Measurements from ENCODE around the gene ERF. TPM values are rescaled to one million over a fixed set of nuclear protein-coding genes. Genes with fewer than 3 reads are reported as not detected.

The ERF gene
- total RNA-seq, 1 donor from 2014 or later = 111 TPM

- peaks cover 19% of the 10 kb centered on the region for H3K4me1 Mint-ChIP-seq (ENCODE audit: low read depth)
- peak overlapping the region; percentile 85 for H3K4me3 Mint-ChIP-seq (ENCODE audit: low read depth)
- no peaks in the 10 kb centered on the region for H3K27me3 Mint-ChIP-seq
- TF ChIP-seq CTCF (IDR thresholded peaks at IDR 0.05; ENCODE audit: unreplicated experiment) = no peak
- DNase-seq (ENCODE audit: low spot score, unreplicated experiment) = no peak
- H3K36me3 Mint-ChIP-seq (ENCODE audit: insufficient read depth) = peaks cover 3% of the 10 kb centered on the region
- peak overlapping the region; percentile 86 for H3K27ac Mint-ChIP-seq
- no peaks in the 10 kb centered on the region for H3K9me3 Mint-ChIP-seq (ENCODE audit: low read depth)
These were observed 3.2 kb downstream of the ERF start for GRCh38 chr19:42251572-42252358.

- H3K4me1 Mint-ChIP-seq (ENCODE audit: low read depth) = peaks cover 18% of the 10 kb centered on the region
- no peak for TF ChIP-seq CTCF (IDR thresholded peaks at IDR 0.05; ENCODE audit: unreplicated experiment)
- H3K27ac Mint-ChIP-seq = no peak overlapping the region
- H3K27me3 Mint-ChIP-seq = no peaks in the 10 kb centered on the region
- H3K9me3 Mint-ChIP-seq (ENCODE audit: low read depth) = no peaks in the 10 kb centered on the region
- DNase-seq (ENCODE audit: low spot score, unreplicated experiment) = no peak
- H3K36me3 Mint-ChIP-seq (ENCODE audit: insufficient read depth) = peaks cover 3% of the 10 kb centered on the region
- H3K4me3 Mint-ChIP-seq (ENCODE audit: low read depth) = no peak overlapping the region
These were observed 4.0 kb downstream of the ERF start for GRCh38 chr19:42250666-42251531.

- Mint-ChIP-seq H3K4me3 (ENCODE audit: low read depth) (no peak overlapping the region), H3K27ac (no peak overlapping the region), H3K36me3 (ENCODE audit: insufficient read depth) (peaks cover 3% of the 10 kb centered on the region)
These were observed 4.7 kb downstream of the ERF start for GRCh38 chr19:42250183-42250665.

GRCh38 chr19:42249769-42250168 lies 5.2 kb downstream of the ERF start:
- Mint-ChIP-seq H3K4me1 (ENCODE audit: low read depth) (peaks cover 21% of the 10 kb centered on the region), H3K36me3 (ENCODE audit: insufficient read depth) (peaks cover 3% of the 10 kb centered on the region), H3K9me3 (ENCODE audit: low read depth) (no peaks in the 10 kb centered on the region), H3K27me3 (no peaks in the 10 kb centered on the region), H3K27ac (peak overlapping the region; percentile 80), H3K4me3 (ENCODE audit: low read depth) (no peak overlapping the region)
- DNase-seq (ENCODE audit: low spot score, unreplicated experiment) = no peak
- TF ChIP-seq CTCF (IDR thresholded peaks at IDR 0.05; ENCODE audit: unreplicated experiment) = no peak

More at GRCh38 chr19:42250183-42250665, 4.7 kb downstream of the ERF start:
- Mint-ChIP-seq H3K9me3 (ENCODE audit: low read depth) (no peaks in the 10 kb centered on the region), H3K4me1 (ENCODE audit: low read depth) (peaks cover 17% of the 10 kb centered on the region), H3K27me3 (no peaks in the 10 kb centered on the region)
- no peak for TF ChIP-seq CTCF (IDR thresholded peaks at IDR 0.05; ENCODE audit: unreplicated experiment)
- DNase-seq (ENCODE audit: low spot score, unreplicated experiment) = no peak

- H3K4me3 Mint-ChIP-seq (ENCODE audit: low read depth) = no peak overlapping the region
- H3K4me1 Mint-ChIP-seq (ENCODE audit: low read depth) = peaks cover 25% of the 10 kb centered on the region
- no peak for TF ChIP-seq CTCF (IDR thresholded peaks at IDR 0.05; ENCODE audit: unreplicated experiment)
- H3K27ac Mint-ChIP-seq = no peak overlapping the region
- DNase-seq (ENCODE audit: low spot score, unreplicated experiment) = no peak
- no peaks in the 10 kb centered on the region for H3K9me3 Mint-ChIP-seq (ENCODE audit: low read depth)
- H3K36me3 Mint-ChIP-seq (ENCODE audit: insufficient read depth) = peaks cover 3% of the 10 kb centered on the region
- H3K27me3 Mint-ChIP-seq = no peaks in the 10 kb centered on the region
These were observed 5.7 kb downstream of the ERF start for GRCh38 chr19:42249149-42249750.
